GM19043 (cell line): ENCODE measurements around the gene PSKH1.
"Not testable (repeated sequence)": the region's sequence is repeated elsewhere in the genome, so short reads cannot be mapped to it uniquely, and the experiment has no call there.

Experiments used
- ATAC-seq: cut with Tn5 transposase; IDR thresholded peaks from one replicate; pipeline ENCODE4 v1.9.1; 2021; ENCODE audit warnings: low read depth; ENCODE audit not compliant: unreplicated experiment

Gene PSKH1

DNA sequence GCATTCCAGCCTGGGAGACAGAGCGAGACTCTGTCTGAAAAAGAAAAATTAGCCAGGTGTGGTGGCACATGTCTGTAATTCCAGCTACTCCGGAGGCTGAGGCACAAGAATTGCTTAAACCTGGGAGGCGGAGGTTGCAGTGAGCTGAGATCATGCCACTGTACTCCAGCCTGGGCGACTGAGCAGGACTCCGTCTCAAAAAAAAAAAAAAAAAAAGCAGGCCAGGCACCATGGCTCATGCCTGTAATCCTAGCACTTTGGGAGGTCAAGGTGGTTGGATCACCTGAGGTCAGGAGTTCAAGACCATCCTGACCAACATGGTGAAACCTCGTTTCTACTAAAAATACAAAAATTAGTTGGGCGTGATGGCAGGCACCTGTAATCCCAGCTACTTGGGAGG lies 79.2 kb downstream of the PSKH1 start:
- not testable (repeated sequence) for ATAC-seq

DNA sequence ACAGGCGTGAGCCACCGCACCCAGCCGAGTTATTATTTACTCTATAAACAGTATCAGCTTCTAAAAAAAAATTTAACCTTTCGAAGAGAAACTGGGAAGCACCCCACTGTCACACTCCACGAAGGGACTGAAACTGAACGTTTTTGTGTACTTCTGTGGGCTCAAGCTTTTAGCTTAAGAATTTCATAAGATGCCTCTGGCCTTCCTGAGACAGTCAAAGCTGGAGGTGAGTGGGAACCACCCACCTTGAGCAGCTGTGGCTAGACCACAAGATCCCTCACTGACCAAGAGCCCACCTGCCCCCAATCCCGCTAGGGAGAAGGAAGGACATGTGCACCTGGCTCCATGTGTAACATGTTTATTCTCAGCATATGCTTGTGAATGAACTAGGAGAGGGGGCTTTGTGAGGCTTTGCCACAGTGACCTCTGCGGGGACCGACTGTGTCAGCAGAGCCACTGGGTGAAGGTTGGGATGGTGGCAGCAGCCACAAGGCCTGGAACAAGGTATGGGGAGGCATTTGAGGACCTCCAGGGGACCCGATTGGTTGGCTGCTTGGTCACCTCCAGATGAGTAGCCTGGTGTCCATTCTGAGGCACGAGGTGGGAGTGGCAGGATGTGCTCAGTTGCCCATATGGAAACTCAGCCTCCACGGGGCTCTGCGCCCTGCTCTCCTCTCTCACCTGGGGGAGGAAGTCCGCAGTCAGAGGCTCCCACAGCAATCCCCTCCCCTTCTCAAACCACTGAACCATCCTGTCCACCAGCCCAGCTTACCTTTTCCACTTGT lies 82.5 kb downstream of the PSKH1 start:
- no peak for ATAC-seq

DNA sequence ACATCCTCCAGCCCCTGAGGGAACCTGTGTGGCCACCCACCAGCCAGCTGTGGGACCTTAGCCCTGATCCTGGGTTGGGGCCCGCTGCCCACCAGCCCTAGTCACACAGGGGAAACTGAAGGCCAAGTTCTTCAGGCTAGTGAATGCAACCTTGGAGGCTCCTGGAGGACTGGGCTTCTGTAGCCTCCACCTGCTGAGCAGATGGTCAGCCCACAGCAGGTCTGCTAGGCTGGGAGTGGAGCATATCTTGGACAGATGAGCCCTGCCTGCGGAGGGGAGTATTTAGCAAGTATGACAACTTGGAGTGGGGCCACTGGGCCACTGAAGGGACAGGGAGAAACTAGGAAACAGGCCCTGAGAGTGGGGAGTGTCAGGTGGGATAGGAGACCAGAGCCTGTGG lies 83.2 kb downstream of the PSKH1 start:
- no peak for ATAC-seq

DNA sequence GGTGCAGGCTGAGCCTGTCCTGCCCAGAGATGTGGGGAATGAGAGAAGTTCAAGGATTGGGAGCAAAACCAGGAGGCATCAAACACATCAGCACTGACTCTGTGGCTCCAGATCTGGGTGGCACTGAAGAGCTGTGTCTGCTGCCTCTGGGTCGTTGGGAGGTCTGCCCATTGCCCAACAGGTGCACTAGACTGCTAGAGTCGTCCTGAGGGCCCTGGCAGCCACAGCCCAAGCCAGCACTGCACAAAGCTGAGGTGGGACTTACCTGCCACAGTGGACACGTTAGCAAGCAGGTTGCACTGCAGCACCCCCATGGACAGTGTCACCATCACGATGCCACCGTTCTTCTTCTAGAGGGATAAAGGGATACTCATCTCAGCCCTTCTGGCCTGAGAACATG lies 84.0 kb downstream of the PSKH1 start:
- ATAC-seq = no peak

DNA sequence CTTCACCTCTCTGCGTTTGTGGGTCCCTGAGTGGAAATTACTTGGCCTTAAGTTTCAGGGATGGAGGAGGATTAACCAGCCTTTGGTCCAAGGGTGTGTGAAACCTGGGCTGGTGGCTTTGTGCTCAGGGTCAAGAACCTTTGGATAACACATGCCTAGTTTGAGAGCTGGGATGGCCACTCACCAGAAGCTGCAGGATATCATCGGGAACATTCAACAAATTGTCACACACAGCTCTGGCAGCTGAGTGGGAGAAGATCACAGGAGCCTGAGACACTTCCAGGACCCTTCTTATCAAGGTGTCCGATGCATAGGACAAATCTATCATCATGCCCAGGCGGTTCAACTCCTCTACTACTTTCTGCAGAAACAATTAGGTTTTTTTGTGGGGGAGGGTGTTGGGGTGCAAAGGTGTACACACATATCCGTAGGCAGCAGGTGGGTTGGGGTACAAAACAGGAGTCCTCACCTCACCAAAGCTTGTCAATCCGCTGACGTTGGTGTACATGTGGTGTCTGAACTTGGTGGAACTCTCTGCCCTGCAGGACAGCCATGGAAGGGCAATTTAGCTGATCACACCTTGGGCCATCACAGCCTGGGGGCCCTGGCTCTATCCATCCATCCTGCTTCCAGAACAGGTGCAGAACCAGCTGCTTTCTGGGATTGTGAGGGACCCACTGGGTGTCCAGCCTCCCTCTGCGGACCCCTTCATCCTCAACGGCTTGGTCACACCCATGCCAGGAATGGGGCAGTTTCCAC lies 84.6 kb downstream of the PSKH1 start:
- ATAC-seq = no peak
